Subcutaneous abdominal adipose tissue (tissue), 5 donors: ENCODE results near the gene SCN4B.

Experiments
- H3K27ac ChIP-seq: one replicate; pipeline ENCODE4 v1.7.0; 2013; ENCODE audit warnings: low read depth, mild to moderate bottlenecking, inconsistent platforms, low read length, moderate library complexity
- H3K27me3 ChIP-seq, 5 donors: one replicate each; pipeline ENCODE4 v1.7.0; 2013; ENCODE audit warnings: low read length in 5 of 5, inconsistent platforms in 1 of 5; ENCODE audit not compliant: control insufficient read depth in 5 of 5, insufficient read depth in 4 of 5
- H3K36me3 ChIP-seq, 5 donors: one replicate each; pipeline ENCODE4 v1.7.0; 2013; ENCODE audit warnings: low read length in 5 of 5; ENCODE audit not compliant: control insufficient read depth in 5 of 5, insufficient read depth in 5 of 5
- H3K4me1 ChIP-seq, 5 donors: one replicate each; pipeline ENCODE4 v1.7.0; 2013; ENCODE audit warnings: low read length in 5 of 5, mild to moderate bottlenecking in 3 of 5, moderate library complexity in 1 of 5; ENCODE audit not compliant: control insufficient read depth in 5 of 5, insufficient read depth in 5 of 5
- H3K4me3 ChIP-seq, 5 donors: one replicate each; pipeline ENCODE4 v1.7.0; 2013; ENCODE audit warnings: low read length in 5 of 5, low read depth in 1 of 5
- H3K9ac ChIP-seq, 5 donors: one replicate each; pipeline ENCODE4 v1.7.0; 2013; ENCODE audit warnings: low read length in 5 of 5, mild to moderate bottlenecking in 4 of 5, moderate library complexity in 3 of 5
- H3K9me3 ChIP-seq, 5 donors: one replicate each; pipeline ENCODE4 v1.7.0; 2013; ENCODE audit warnings: low read length in 5 of 5; ENCODE audit not compliant: control insufficient read depth in 5 of 5
- donor health status: healthy.
- donor health status: healthy.
- donor health status: healthy.
- donor health status: healthy.
- donor health status: healthy.

SCN4B gene

GRCh38 chr11:118091690-118092089 lies 60.9 kb downstream of the SCN4B start:
- no peak overlapping the region for H3K27ac ChIP-seq
- H3K4me3 ChIP-seq, result no peak overlapping the region
- H3K9ac ChIP-seq, result no peak overlapping the region
- H3K9me3 ChIP-seq, result peaks cover 0 to 7% (median 0%) of the 10 kb centered on the region in 5 donors
- no peaks in the 10 kb centered on the region for H3K36me3 ChIP-seq
- H3K4me1 ChIP-seq, result peaks cover 2 to 28% (median 26%) of the 10 kb centered on the region in 5 donors
- peaks cover 0 to 4% (median 0%) of the 10 kb centered on the region in 5 donors for H3K27me3 ChIP-seq

GRCh38 chr11:118090545-118091162 lies 62.0 kb downstream of the SCN4B start:
- Histone ChIP-seq H3K9ac (no peak overlapping the region), H3K4me1 (peaks cover 2 to 25% (median 22%) of the 10 kb centered on the region in 5 donors), H3K27me3 (peaks cover 0 to 4% (median 0%) of the 10 kb centered on the region in 5 donors), H3K27ac (no peak overlapping the region), H3K9me3 (peaks cover 0 to 9% (median 0%) of the 10 kb centered on the region in 5 donors), H3K36me3 (no peaks in the 10 kb centered on the region), H3K4me3 (no peak overlapping the region)

- Histone ChIP-seq H3K9me3 (peaks cover 0 to 9% (median 0%) of the 10 kb centered on the region in 5 donors), H3K27ac (no peak overlapping the region), H3K4me1 (peaks cover 4 to 35% (median 23%) of the 10 kb centered on the region in 5 donors), H3K9ac (no peak overlapping the region), H3K36me3 (no peaks in the 10 kb centered on the region), H3K27me3 (peaks cover 0 to 5% (median 0%) of the 10 kb centered on the region in 5 donors), H3K4me3 (no peak overlapping the region)
These were observed 64.1 kb downstream of the SCN4B start for GRCh38 chr11:118088531-118088930.

GRCh38 chr11:118087931-118088330 lies 64.7 kb downstream of the SCN4B start:
- no peak overlapping the region for H3K9ac ChIP-seq

GRCh38 chr11:118086913-118087768 lies 65.5 kb downstream of the SCN4B start, which contains the start of gene SMIM35:
Gene SMIM35, minus strand, starts transcription at chr11:118086963. Its CDS starts 206 bp downstream, at chr11:118086757.
- H3K4me1 ChIP-seq, result peaks cover 4 to 42% (median 28%) of the 10 kb centered on the region in 5 donors
- peaks cover 0 to 5% (median 0%) of the 10 kb centered on the region in 5 donors for H3K27me3 ChIP-seq
- peaks cover 0 to 9% (median 0%) of the 10 kb centered on the region in 5 donors for H3K9me3 ChIP-seq
- no peak within 1 kb of the TSS for H3K4me3 ChIP-seq
- H3K36me3 ChIP-seq, result no peaks in the 10 kb centered on the region
- H3K9ac ChIP-seq, result no peak within 1 kb of the TSS
- H3K27ac ChIP-seq, result no peak within 1 kb of the TSS

More at GRCh38 chr11:118087931-118088330, 64.7 kb downstream of the SCN4B start:
- peaks cover 0 to 5% (median 0%) of the 10 kb centered on the region in 5 donors for H3K27me3 ChIP-seq
- H3K27ac ChIP-seq, result no peak overlapping the region
- peaks cover 4 to 41% (median 26%) of the 10 kb centered on the region in 5 donors for H3K4me1 ChIP-seq
- H3K36me3 ChIP-seq, result no peaks in the 10 kb centered on the region
- H3K9me3 ChIP-seq, result peaks cover 0 to 9% (median 0%) of the 10 kb centered on the region in 5 donors
- H3K4me3 ChIP-seq, result no peak overlapping the region

DNA sequence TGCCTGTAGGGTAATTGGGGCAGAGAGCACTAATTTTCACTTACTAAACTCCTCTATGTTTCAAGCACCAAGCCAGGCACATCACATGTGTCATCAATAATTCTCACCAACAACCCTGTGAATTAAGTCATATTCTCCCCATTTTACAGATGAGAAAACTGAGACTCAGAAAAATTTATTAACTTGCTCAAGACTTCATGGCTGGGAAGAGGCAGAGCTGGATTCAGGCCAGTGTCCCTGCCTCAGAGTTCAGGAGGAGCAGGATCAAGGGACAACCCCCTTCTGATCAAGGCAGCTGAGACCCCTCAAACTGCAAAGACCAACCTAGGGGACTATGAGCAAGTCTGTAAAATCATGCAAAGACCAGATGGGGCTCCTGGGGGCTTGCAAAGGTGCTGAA lies 68.0 kb downstream of the SCN4B start:
- H3K9me3 ChIP-seq, result peaks cover 0 to 9% (median 0%) of the 10 kb centered on the region in 5 donors
- peaks cover 6 to 42% (median 28%) of the 10 kb centered on the region in 5 donors for H3K4me1 ChIP-seq
- H3K27me3 ChIP-seq, result peaks cover 0 to 4% (median under 1%) of the 10 kb centered on the region in 5 donors
- no peak overlapping the region for H3K27ac ChIP-seq
- no peaks in the 10 kb centered on the region for H3K36me3 ChIP-seq
- no peak overlapping the region for H3K9ac ChIP-seq
- no peak overlapping the region for H3K4me3 ChIP-seq

- Histone ChIP-seq H3K27me3 (peaks cover 0 to 6% (median 4%) of the 10 kb centered on the region in 5 donors), H3K9ac (no peak overlapping the region), H3K36me3 (no peaks in the 10 kb centered on the region), H3K27ac (no peak overlapping the region), H3K4me1 (peaks cover 6 to 42% (median 28%) of the 10 kb centered on the region in 5 donors), H3K4me3 (no peak overlapping the region), H3K9me3 (peaks cover 0 to 9% (median 0%) of the 10 kb centered on the region in 5 donors)
These were observed 68.4 kb downstream of the SCN4B start for GRCh38 chr11:118084247-118084646.
